RWPE1 (cell line): ENCODE data around the gene GARS1.

ENCODE experiments used
- CTCF ChIA-PET: fragments of 350-600 bp; sonication (Branson Sonifier 250); formaldehyde crosslinking; extraction: SDS; loops from one replicate; lab custom pipeline; 2021; lab: Yijun Ruan, JAX
- POLR2A ChIA-PET: fragments of 400-600 bp; formaldehyde crosslinking; extraction: SDS; loops from one replicate; lab custom pipeline; 2020; ENCODE audit warnings: antibody characterized with exemption; ENCODE audit not compliant: low non-redundant PET; lab: Yijun Ruan, JAX
- DNase-seq: peaks from one replicate; pipeline ENCODE4 v3.0.0; 2012; ENCODE audit warnings: low spot score
- H3K27ac ChIP-seq: fragments of 450-650 bp; 2 replicates; pipeline ENCODE4 v1.5.1; 2017
- CTCF ChIP-seq: fragments of 450-650 bp; conservative IDR thresholded peaks from 2 replicates; pipeline ENCODE4 v1.5.1; 2017; ENCODE audit warnings: low read depth, mild to moderate bottlenecking

Gene GARS1

GRCh38 chr7:30559611-30560010 is 35.1 kb upstream of the GARS1 start:
- TF ChIP-seq CTCF, result no peak
- no peak for DNase-seq
- ChIA-PET POLR2A (no interaction called here), CTCF (interaction anchor here (0.5 kb wide), 1 partner anchor 453 kb away, joined by 4 read pairs; no protein-coding TSS in a partner anchor)
- H3K27ac ChIP-seq, result peak overlapping the region; percentile 60

GRCh38 chr7:30561389-30561788 is 33.3 kb upstream of the GARS1 start:
- CTCF ChIA-PET, result no interaction called here
- POLR2A ChIA-PET, result no interaction called here
- no peak for TF ChIP-seq CTCF
- no peak for DNase-seq
- H3K27ac ChIP-seq, result no peak overlapping the region

- no peak for DNase-seq
- ChIA-PET CTCF (no interaction called here), POLR2A (no interaction called here)
- TF ChIP-seq CTCF, result no peak
- H3K27ac ChIP-seq, result no peak overlapping the region
Observed at GRCh38 chr7:30562498-30562897, 32.2 kb upstream of the GARS1 start.

GRCh38 chr7:30562909-30563308 is 31.8 kb upstream of the GARS1 start:
- TF ChIP-seq CTCF, result no peak
- ChIA-PET POLR2A (no interaction called here), CTCF (interaction anchor here (1.3 to 3.2 kb wide), 3 partner anchors 15 to 85 kb away, joined by 6 to 25 read pairs (median 17); partner anchors contain the start of gene NOD1)
- H3K27ac ChIP-seq, result peak overlapping the region; percentile 37
- DNase-seq, result no peak

DNA sequence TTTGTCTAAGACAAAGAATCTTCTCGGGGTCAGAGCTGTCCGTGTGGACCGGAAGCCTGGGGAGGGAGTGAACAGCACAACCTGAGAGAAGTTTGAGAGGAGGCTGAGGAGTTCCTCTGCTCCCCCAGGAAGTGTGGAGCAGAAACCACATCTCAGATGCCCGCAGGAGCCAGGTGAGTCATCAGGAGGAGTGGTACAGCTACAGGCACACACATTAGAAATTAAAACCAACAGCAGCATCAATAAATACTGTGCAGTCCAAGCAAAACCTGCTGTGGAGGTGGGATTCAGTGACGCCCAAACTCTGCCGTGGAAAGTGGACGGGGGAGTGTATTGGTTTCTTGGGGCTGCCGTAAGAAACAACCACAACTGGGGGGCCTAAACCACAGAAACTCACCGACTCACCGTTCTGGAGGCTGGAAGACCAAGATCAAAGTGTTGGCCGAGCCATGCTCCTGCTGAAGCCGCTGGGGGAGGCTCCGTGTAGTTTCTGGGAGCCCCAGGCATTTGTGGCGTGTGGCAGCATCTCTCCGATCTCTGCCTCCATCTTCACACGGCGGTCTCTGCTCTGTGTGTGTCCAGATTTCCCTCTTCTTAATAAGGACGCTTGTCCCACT is 31.2 kb upstream of the GARS1 start:
- TF ChIP-seq CTCF, result no peak
- POLR2A ChIA-PET, result no interaction called here
- CTCF ChIA-PET, result interaction anchor here (0.5 to 3.2 kb wide), 8 partner anchors 16 to 839 kb away, joined by 3 to 25 read pairs (median 5); partner anchors contain the start of gene NOD1
- peak overlapping the region; percentile 37 for H3K27ac ChIP-seq
- DNase-seq, result peak; percentile 62

DNA sequence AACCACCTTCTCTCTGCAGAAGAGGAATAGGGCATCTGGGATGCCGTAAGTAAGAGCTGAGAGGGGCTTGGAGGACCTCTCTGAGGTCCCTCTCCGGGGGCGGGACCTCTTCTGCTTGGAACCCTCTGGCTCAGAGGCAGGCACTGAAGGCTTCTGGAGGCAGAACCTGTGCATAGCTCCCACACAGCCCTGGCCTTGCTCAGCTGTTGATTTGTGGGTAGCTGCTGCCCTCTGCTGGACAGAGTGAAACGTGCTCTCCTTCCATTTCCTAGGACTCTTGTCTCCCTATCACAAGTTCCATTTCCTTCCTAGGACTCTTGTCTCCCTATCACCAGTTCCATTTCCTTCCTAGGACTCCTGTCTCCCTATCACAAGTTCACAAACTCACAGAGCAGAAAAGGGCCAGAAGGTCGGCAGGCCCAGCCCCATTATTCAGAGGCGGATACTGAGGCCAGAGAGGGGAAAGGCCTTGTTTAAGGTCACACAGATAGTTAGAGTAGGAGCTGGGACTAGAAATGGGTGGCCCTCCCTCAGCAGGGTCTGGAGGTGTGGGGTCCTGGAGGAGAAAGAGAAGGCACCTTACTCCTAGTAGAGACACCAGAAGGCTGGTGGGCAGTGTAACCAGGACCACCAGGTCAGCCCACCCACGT is 30.3 kb upstream of the GARS1 start:
- peak; percentile 73 for DNase-seq
- ChIA-PET CTCF (interaction anchor here (0.5 to 3.2 kb wide), 14 partner anchors 11 to 430 kb away, joined by 3 to 25 read pairs (median 4); partner anchors contain the start of gene NOD1), POLR2A (no interaction called here)
- TF ChIP-seq CTCF, result peak; percentile 82
- 0 out of 2 replicates have a peak overlapping the region, but pooled peaks have one; percentile 37 for H3K27ac ChIP-seq
